OCI-LY3 (cell line): Measurements from ENCODE around the gene KRTAP4-2.
"Not testable (repeated sequence)": the region's sequence is repeated elsewhere in the genome, so short reads cannot be mapped to it uniquely, and the experiment has no call there.

Source experiments
- H2AFZ ChIP-seq: fragments of 200-600, 300-600 bp; shearing (Covaris generic); 2 replicates; pipeline ENCODE4 v1.6.0; 2014; ENCODE audit warnings: antibody characterized with exemption, low read depth, low read length
- H3K27ac ChIP-seq: fragments of 200-600, 300-600 bp; sonication (generic); 2 replicates; pipeline ENCODE4 v1.5.1; 2014; ENCODE audit warnings: mild to moderate bottlenecking, low read length, moderate library complexity, mixed read lengths
- H3K27me3 ChIP-seq: fragments of 200-600, 300-600 bp; sonication (generic); 2 replicates; pipeline ENCODE4 v1.6.1; 2014; ENCODE audit warnings: low read depth, low read length, mixed read lengths
- H3K36me3 ChIP-seq: fragments of 200-600, 300-600 bp; sonication (generic); replicated peaks from 2 replicates; pipeline ENCODE3; 2014; ENCODE audit warnings: low read depth, low read length, mixed read lengths
- H3K4me1 ChIP-seq: fragments of 300-600, 200-600 bp; sonication (generic); 2 replicates; pipeline ENCODE4 v1.6.1; 2014; ENCODE audit warnings: low read length, mixed read lengths
- H3K4me2 ChIP-seq: fragments of 200-600, 300-600 bp; sonication (generic); 2 replicates; pipeline ENCODE4 v1.6.1; 2014; ENCODE audit warnings: low read length, mixed read lengths
- H3K4me3 ChIP-seq: fragments of 300-600, 200-600 bp; sonication (generic); 2 replicates; pipeline ENCODE4 v1.5.1; 2014; ENCODE audit warnings: antibody characterized with exemption, mild to moderate bottlenecking, low read length, moderate library complexity
- H3K79me2 ChIP-seq: fragments of 300-600, 200-600 bp; shearing (Covaris generic); 2 replicates; pipeline ENCODE4 v1.6.1; 2014; ENCODE audit warnings: mild to moderate bottlenecking, low read length, mixed read lengths
- H3K9ac ChIP-seq: fragments of 300-600, 200-600 bp; shearing (Covaris generic); 2 replicates; pipeline ENCODE4 v1.6.0; 2014; ENCODE audit warnings: mild to moderate bottlenecking, low read length, moderate library complexity
- H3K9me3 ChIP-seq: fragments of 200-600, 300-600 bp; shearing (Covaris generic); 2 replicates; pipeline ENCODE4 v1.6.1; 2014; ENCODE audit warnings: low read length, mixed read lengths; ENCODE audit not compliant: insufficient read depth
- H4K20me1 ChIP-seq: fragments of 200-600, 300-600 bp; sonication (generic); 2 replicates; pipeline ENCODE4 v1.6.1; 2016; ENCODE audit warnings: low read length, mixed read lengths; ENCODE audit not compliant: insufficient read depth
- CTCF ChIP-seq: fragments of 200-600, 300-600 bp; sonication (generic); IDR thresholded peaks from 2 replicates; pipeline ENCODE4 v1.5.1; 2014; ENCODE audit warnings: antibody characterized with exemption, low read length, low read depth
- EZH2phosphoT487 ChIP-seq: fragments of 200-600 bp; shearing (Covaris generic); IDR thresholded peaks from 2 replicates; pipeline ENCODE4 v1.6.1; 2018; ENCODE audit warnings: antibody characterized with exemption, mixed run types, low read depth

The KRTAP4-2 gene

GRCh38 chr17:41196068-41196467 is 18.0 kb upstream of the KRTAP4-2 start:
- Histone ChIP-seq H3K9ac (no peak overlapping the region), H3K36me3 (no peaks in the 10 kb centered on the region), H3K4me1 (no peaks in the 10 kb centered on the region), H2AFZ (no peak overlapping the region), H3K79me2 (no peaks in the 10 kb centered on the region), H3K4me2 (no peak overlapping the region), H3K27ac (no peak overlapping the region), H3K27me3 (0 out of 2 replicates have a peak, but pooled peaks cover under 1% of the 10 kb centered on the region), H4K20me1 (no peaks in the 10 kb centered on the region), H3K9me3 (no peaks in the 10 kb centered on the region), H3K4me3 (no peak overlapping the region)
- no peak for TF ChIP-seq CTCF
- no peak for TF ChIP-seq EZH2phosphoT487

- no peak for TF ChIP-seq CTCF
- TF ChIP-seq EZH2phosphoT487, result no peak
- Histone ChIP-seq H3K79me2 (no peaks in the 10 kb centered on the region), H3K36me3 (no peaks in the 10 kb centered on the region), H4K20me1 (no peaks in the 10 kb centered on the region), H3K4me3 (no peak overlapping the region), H3K4me2 (no peak overlapping the region), H3K9ac (no peak overlapping the region), H3K27me3 (peaks cover 11% of the 10 kb centered on the region), H3K27ac (no peak overlapping the region), H2AFZ (no peak overlapping the region), H3K4me1 (no peaks in the 10 kb centered on the region), H3K9me3 (no peaks in the 10 kb centered on the region)
These were observed 12.3 kb upstream of the KRTAP4-2 start for GRCh38 chr17:41190328-41190727.

- H3K4me2 ChIP-seq, H3K36me3 ChIP-seq, H3K4me1 ChIP-seq, H3K79me2 ChIP-seq, H2AFZ ChIP-seq, H3K4me3 ChIP-seq, H3K9me3 ChIP-seq, H3K9ac ChIP-seq, H4K20me1 ChIP-seq, H3K27ac ChIP-seq: not testable (repeated sequence)
- H3K27me3 ChIP-seq, result peaks cover 15% of the 10 kb centered on the region
These were observed 11.9 kb upstream of the KRTAP4-2 start, which contains the start of gene KRTAP9-1 for GRCh38 chr17:41189837-41190318. TSS of gene KRTAP9-1 (plus strand) at chr17:41189887. CDS start at chr17:41189887, 0 bp downstream.

GRCh38 chr17:41186872-41187271 is 8.9 kb upstream of the KRTAP4-2 start:
- Histone ChIP-seq H3K4me1 (no peaks in the 10 kb centered on the region), H3K36me3 (no peaks in the 10 kb centered on the region), H3K27me3 (peaks cover 15% of the 10 kb centered on the region), H3K9me3 (no peaks in the 10 kb centered on the region), H3K4me3 (no peak overlapping the region), H3K79me2 (no peaks in the 10 kb centered on the region), H3K4me2 (no peak overlapping the region), H3K9ac (no peak overlapping the region), H3K27ac (no peak overlapping the region), H4K20me1 (no peaks in the 10 kb centered on the region), H2AFZ (no peak overlapping the region)
- TF ChIP-seq CTCF (no peak), EZH2phosphoT487 (no peak)
